ENCODE data around the gene UBE2D3.

- TF ChIP-seq CTCF (IDR thresholded peaks at IDR 0.05) (no peak), POLR2A (IDR thresholded peaks at IDR 0.05) (no peak)
Measured at GRCh38 chr4:102809691-102810090, 17.7 kb downstream of the UBE2D3 start.
